ENCODE data around the gene ABLIM2.

ABLIM2 gene

GRCh38 chr4:8101213-8102075 is 57.2 kb downstream of the ABLIM2 start:
- no peak for DNase-seq

GRCh38 chr4:8099981-8100464 is 58.6 kb downstream of the ABLIM2 start:
- no peak for DNase-seq

GRCh38 chr4:8098506-8098905 is 60.1 kb downstream of the ABLIM2 start:
- no peak for DNase-seq

DNA sequence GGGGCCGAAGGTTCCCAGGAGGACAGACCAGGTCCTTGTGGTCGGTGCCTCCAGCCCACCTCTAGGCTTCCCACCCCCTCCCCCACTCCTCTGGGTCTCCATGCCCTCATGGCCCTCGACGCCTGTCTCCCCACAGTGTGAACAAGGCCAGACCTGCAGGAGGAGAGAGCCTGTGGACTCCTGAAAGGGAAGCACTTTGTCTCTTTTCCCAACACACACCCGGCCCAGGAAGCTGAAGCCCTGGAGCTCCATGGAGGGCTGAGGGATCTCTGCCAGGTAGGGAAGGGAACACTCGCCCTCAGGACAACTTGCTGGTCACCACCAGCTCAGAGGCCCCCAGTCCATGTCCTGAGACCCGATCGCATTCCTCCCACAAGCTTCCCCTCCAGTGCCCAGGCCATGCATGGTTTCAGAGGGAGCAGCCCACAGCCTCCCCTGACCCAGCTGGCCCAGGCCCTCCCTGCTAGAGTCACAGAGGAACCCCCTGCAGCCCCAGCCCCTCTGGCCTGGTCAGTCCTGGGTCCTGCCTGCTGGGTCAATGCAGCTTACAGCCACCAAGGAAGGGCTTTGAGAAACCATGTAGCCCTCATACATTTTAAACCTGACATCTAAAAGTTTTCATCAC is 60.8 kb downstream of the ABLIM2 start:
- no peak for DNase-seq

- no peak for DNase-seq
Measured at GRCh38 chr4:8097141-8097541, 61.5 kb downstream of the ABLIM2 start.

DNA sequence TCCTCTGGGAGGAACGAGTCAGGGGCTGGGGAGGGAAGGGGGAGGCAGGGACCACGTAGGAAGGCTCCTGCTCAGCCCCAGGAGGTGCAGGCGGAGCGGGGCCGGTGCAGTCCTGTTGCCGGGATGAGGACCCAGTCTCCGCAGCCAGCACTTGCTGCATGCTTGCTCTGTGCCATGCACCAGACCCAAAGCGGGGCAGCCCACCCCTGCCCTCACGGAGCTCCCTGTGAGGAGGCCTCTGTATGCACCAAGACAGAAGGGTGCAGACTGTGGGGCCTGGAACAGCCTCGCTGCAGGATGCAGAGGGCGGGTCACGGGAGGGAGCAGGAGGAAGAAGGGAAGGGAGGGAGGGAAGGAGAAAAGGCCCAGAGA is 61.9 kb downstream of the ABLIM2 start:
- no peak for DNase-seq

- DNase-seq, result no peak
Measured at GRCh38 chr4:8095956-8096689, 62.5 kb downstream of the ABLIM2 start.

GRCh38 chr4:8093587-8094274 is 64.9 kb downstream of the ABLIM2 start:
- DNase-seq, result no peak

GRCh38 chr4:8092282-8092681 is 66.3 kb downstream of the ABLIM2 start:
- no peak for DNase-seq

GRCh38 chr4:8090744-8091301 is 67.8 kb downstream of the ABLIM2 start:
- no peak for DNase-seq

DNA sequence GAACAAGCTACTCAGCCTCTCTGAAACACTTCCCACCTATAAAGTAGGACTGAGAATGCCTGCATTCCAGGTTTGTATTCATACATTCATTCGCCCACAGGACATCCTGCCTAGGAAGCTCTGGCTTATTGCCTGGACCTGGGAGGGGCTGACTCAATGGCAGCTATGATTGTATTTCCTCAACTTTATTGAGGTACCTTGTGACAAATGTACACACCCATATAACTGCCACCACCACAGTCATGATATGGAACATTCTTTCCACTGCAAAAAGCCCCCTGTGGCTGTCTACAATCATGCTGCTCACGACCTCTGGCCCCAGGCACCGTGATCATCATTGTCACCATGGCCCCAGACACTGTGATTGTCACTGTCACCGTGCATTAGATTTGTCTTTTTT is 68.3 kb downstream of the ABLIM2 start:
- no peak for DNase-seq

GRCh38 chr4:8089862-8090261 is 68.8 kb downstream of the ABLIM2 start:
- no peak for DNase-seq

- DNase-seq, result no peak
Measured at GRCh38 chr4:8088966-8089491, 69.6 kb downstream of the ABLIM2 start.

DNA sequence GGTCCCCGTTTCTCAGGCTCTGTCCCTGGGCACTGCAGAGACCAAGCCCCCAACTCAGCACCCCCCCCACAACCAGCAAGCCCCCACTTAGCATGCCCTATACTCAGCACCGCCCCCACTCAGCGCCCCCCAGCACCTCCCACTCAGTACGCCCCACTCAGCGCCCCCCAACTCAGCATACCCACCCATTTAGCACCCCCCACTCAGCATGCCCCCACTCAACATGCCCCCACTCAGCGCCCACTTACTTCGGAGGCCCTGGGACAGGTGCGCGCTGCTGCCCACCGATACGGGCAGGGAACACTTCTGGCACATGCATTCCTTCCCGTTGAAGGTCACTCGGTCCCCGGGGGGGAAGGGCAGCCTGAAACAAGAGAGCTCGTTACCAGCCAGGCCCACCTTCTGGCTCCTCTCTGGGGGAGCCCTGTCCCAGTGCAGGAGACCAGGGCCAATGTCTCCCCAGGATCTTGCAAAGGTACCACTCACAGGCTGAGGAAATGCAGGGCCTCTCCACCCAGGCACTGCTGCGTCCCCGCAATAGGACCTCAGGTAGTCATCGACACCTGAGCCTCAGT is 70.6 kb downstream of the ABLIM2 start:
- no peak for DNase-seq

- DNase-seq, result no peak
Measured at GRCh38 chr4:8086783-8087445, 71.7 kb downstream of the ABLIM2 start.

- no peak for DNase-seq
Measured at GRCh38 chr4:8085491-8086117, 73.0 kb downstream of the ABLIM2 start.

- no peak for DNase-seq
Measured at GRCh38 chr4:8084712-8085490, 73.7 kb downstream of the ABLIM2 start.

GRCh38 chr4:8084031-8084660 is 74.5 kb downstream of the ABLIM2 start:
- DNase-seq, result no peak

DNA sequence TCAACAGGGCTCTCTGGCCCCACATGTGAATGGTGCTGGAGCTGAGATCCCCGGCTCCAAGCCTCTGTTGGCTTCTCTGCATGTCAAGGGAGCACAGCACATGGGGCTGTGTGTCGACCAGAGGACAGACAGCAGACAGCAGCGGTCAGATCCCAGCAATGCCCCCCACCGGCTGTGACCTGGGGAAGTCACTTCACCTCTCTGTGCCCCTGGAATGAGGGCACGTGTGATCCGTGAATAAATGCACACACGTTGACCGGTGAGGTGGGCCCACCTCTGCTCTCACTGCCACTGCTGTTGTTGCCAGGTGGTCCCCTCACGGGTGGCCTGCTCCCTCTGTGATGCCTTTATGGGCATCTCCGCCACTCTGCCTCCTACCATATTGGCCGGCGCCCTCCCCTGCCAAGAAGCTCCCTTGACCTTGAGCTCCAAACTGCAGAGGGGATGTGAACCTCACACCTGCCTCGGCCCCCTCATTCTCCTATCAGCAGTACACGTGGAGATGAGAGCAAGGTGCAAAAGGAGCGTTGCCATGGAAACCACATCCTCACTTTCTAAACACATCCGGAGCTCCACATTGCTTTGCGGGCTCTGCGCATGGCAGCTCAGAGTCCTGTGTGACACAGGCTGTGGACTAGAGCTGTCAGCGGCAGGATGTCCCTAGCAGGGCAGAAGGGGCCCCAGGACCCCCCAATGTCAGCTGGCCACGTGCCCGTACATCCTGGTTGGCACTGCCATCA is 75.4 kb downstream of the ABLIM2 start:
- no peak for DNase-seq

All from activated CD4-positive, CD25-positive, alpha-beta regulatory T cell (primary cell).